Stomach (tissue), 4 donors: ENCODE results near the gene CCDC18.

Experiments used
- CTCF ChIP-seq, 7 experiments: fragments of 450-650 bp in 4 of 7; fragments of 200-600 bp in 3 of 7; sonication (generic) in 3 of 7; IDR thresholded peaks; one replicate each; pipeline ENCODE4 v1.5.1; 2016 to 2019; ENCODE audit warnings: antibody characterized with exemption in 7 of 7, control low read depth in 2 of 7, mild to moderate bottlenecking in 1 of 7
- POLR2A ChIP-seq, 4 donors: fragments of 450-650 bp; IDR thresholded peaks; one replicate each; pipeline ENCODE4 v1.6.1; 2016; ENCODE audit warnings: antibody characterized with exemption in 4 of 4, control low read depth in 2 of 4, mild to moderate bottlenecking in 1 of 4, moderate library complexity in 1 of 4
- POLR2AphosphoS5 ChIP-seq, 3 donors: sonication (generic); formaldehyde crosslinking; IDR thresholded peaks; one replicate each; pipeline ENCODE4 v1.6.1; 2016; ENCODE audit warnings: antibody characterized with exemption in 3 of 3

GRCh38 chr1:93275634-93276295 is 95.2 kb downstream of the CCDC18 start:
- TF ChIP-seq CTCF (IDR thresholded peaks at IDR 0.05) (no peak), POLR2A (IDR thresholded peaks at IDR 0.05) (no peak), POLR2AphosphoS5 (IDR thresholded peaks at IDR 0.05) (no peak)
